Panc1 (cell line): ENCODE data around the gene GMDS. TPM values are rescaled to one million over a fixed set of nuclear protein-coding genes. Genes with fewer than 3 reads are reported as not detected.

Source experiments
- ATAC-seq: fragments of 200-7000 bp; cut with Tn5 transposase; 2 replicates; pipeline ENCODE4 v1.9.1; 2020; ENCODE audit warnings: mild to moderate bottlenecking, moderate library complexity
- BruUV-seq: library from RNA; stranded (reverse); fragments of 400-500 nt; replicated peaks from 2 replicates; lab custom pipeline; 2021; lab: Mats Ljungman, UMichigan
- CTCF ChIA-PET: fragments of 300-600 bp; sonication (Branson Sonifier 250); formaldehyde crosslinking; loops from one replicate; lab custom pipeline; 2022; ENCODE audit warnings: antibody characterized with exemption; lab: Charles Lee
- POLR2A ChIA-PET: fragments of 300-600 bp; sonication (Branson Sonifier 250); formaldehyde crosslinking; loops from one replicate; lab custom pipeline; 2022; ENCODE audit warnings: antibody characterized with exemption; lab: Charles Lee
- DNase-seq: peaks from one replicate; pipeline ENCODE4 v3.0.0-alpha.2; 2010; ENCODE audit warnings: low read depth, low spot score
- H3K27ac ChIP-seq: 2 replicates; pipeline ENCODE4 v1.5.1; 2011; ENCODE audit warnings: mild to moderate bottlenecking, low read length, inconsistent platforms
- H3K27me3 ChIP-seq: fragments of 200-500 bp; sonication (Bioruptor generic); 2 replicates; pipeline ENCODE4 v1.6.0; 2014; ENCODE audit warnings: low read length, inconsistent platforms; ENCODE audit not compliant: control insufficient read depth, insufficient read depth
- H3K36me3 ChIP-seq: fragments of 200-500 bp; sonication (Bioruptor generic); 2 replicates; pipeline ENCODE4 v1.5.1; 2014; ENCODE audit warnings: inconsistent platforms, mild to moderate bottlenecking, low read length, moderate library complexity; ENCODE audit not compliant: control insufficient read depth, insufficient read depth
- H3K4me1 ChIP-seq: 2 replicates; pipeline ENCODE4 v1.5.1; 2011; ENCODE audit warnings: inconsistent platforms, mild to moderate bottlenecking, low read length, moderate library complexity; ENCODE audit not compliant: control insufficient read depth, insufficient read depth
- H3K4me3 ChIP-seq, 2 experiments: 2 replicates each; pipeline ENCODE4 v1.5.1; 2011 to 2012; ENCODE audit warnings: low read depth in 2 of 2, low read length in 2 of 2, mild to moderate bottlenecking in 2 of 2, inconsistent platforms in 1 of 2, moderate library complexity in 1 of 2
- H3K9me3 ChIP-seq: fragments of 200-500 bp; sonication (Bioruptor generic); 2 replicates; pipeline ENCODE4 v1.5.1; 2014; ENCODE audit warnings: low read depth, mild to moderate bottlenecking, inconsistent platforms, low read length, moderate library complexity; ENCODE audit not compliant: control insufficient read depth, insufficient read depth
- CTCF ChIP-seq: fragments of 450-650 bp; IDR thresholded peaks from 2 replicates; pipeline ENCODE4 v1.5.1; 2017; ENCODE audit warnings: mild to moderate bottlenecking
- POLR2AphosphoS5 ChIP-seq: IDR thresholded peaks from 2 replicates; pipeline ENCODE4 v1.6.1; 2012; ENCODE audit warnings: mild to moderate bottlenecking, low read depth, low read length, moderate library complexity
- REST ChIP-seq, 2 experiments: IDR thresholded peaks; 2 replicates each; pipeline ENCODE4 v1.6.1; 2011 to 2012; ENCODE audit warnings: low read depth in 2 of 2, control low read depth in 1 of 2, low read length in 1 of 2, mild to moderate bottlenecking in 1 of 2, moderate library complexity in 1 of 2; ENCODE audit not compliant: insufficient read depth in 1 of 2
- SIN3A ChIP-seq: IDR thresholded peaks from 2 replicates; pipeline ENCODE4 v1.6.1; 2012; ENCODE audit warnings: low read depth, mild to moderate bottlenecking, low read length, moderate library complexity, borderline replicate concordance; ENCODE audit not compliant: insufficient read depth
- TCF7L2 ChIP-seq: IDR thresholded peaks from 2 replicates; pipeline ENCODE4 v1.6.1; 2011; ENCODE audit warnings: mild to moderate bottlenecking, low read depth, low read length, inconsistent platforms
- in situ Hi-C: cut with HindIII; loops from 2 replicates; pipeline ENCODE4 v1.10.0; 2016; ENCODE audit warnings: low sequenced_read_pairs, low pct_unique_long_range_greater_than_20kb
- intact Hi-C: fragments of 100-400 bp; cut with micrococcal nuclease; formaldehyde crosslinking; loops from one replicate; pipeline ENCODE4 v1.10.0; 2022; ENCODE audit not compliant: unreplicated experiment
- total RNA-seq: library from RNA; stranded (reverse); gene quantifications from one replicate; pipeline ENCODE4 v1.2.1, GENCODE V29; 2021; ENCODE audit not compliant: unreplicated experiment

The GMDS gene
- total RNA-seq, 1 experiment from 2014 or later, result 9.8 TPM

- CTCF ChIA-PET, result no interaction called here
- ATAC-seq (no peak), DNase-seq (no peak)
- no peaks in the 10 kb centered on the region for H3K27me3 ChIP-seq
- H3K4me1 ChIP-seq, result no peaks in the 10 kb centered on the region
- intact Hi-C loops, result no loop called here
- H3K9me3 ChIP-seq, result no peaks in the 10 kb centered on the region
- H3K27ac ChIP-seq, result no peak overlapping the region
- POLR2A ChIA-PET, result no interaction called here
- no TSS peak for BruUV-seq
- in situ Hi-C loops, result no loop called here
- H3K4me3 ChIP-seq, result no peak overlapping the region
- TF ChIP-seq REST (IDR thresholded peaks at IDR 0.05; ENCODE audit: insufficient read depth in 1 of 2, low read depth in 2 of 2, low read length in 1 of 2) (no peak), TCF7L2 (no peak), CTCF (no peak), SIN3A (no peak), POLR2AphosphoS5 (no peak)
- H3K36me3 ChIP-seq, result no peaks in the 10 kb centered on the region
These were observed 540.7 kb downstream of the GMDS start for GRCh38 chr6:1704711-1705110.

GRCh38 chr6:1703923-1704322 lies 541.5 kb downstream of the GMDS start:
- no peaks in the 10 kb centered on the region for H3K36me3 ChIP-seq
- CTCF ChIA-PET, result no interaction called here
- no peak overlapping the region for H3K4me3 ChIP-seq
- no peaks in the 10 kb centered on the region for H3K4me1 ChIP-seq
- in situ Hi-C loops (no loop called here), intact Hi-C loops (no loop called here)
- H3K9me3 ChIP-seq, result no peaks in the 10 kb centered on the region
- DNase-seq, result no peak
- no TSS peak for BruUV-seq
- no peaks in the 10 kb centered on the region for H3K27me3 ChIP-seq
- no peak for TF ChIP-seq REST (IDR thresholded peaks at IDR 0.05; ENCODE audit: insufficient read depth in 1 of 2, low read depth in 2 of 2, low read length in 1 of 2)
- no peak for TF ChIP-seq POLR2AphosphoS5
- no peak for TF ChIP-seq CTCF
- TF ChIP-seq TCF7L2, result no peak
- no peak for TF ChIP-seq SIN3A
- H3K27ac ChIP-seq, result no peak overlapping the region
- POLR2A ChIA-PET, result no interaction called here
- ATAC-seq, result no peak
